HG03354 (cell line): ENCODE data around the gene C1orf35.

Experiments used
- ATAC-seq: cut with Tn5 transposase; IDR thresholded peaks from one replicate; pipeline ENCODE4 v1.9.1; 2021; ENCODE audit warnings: mild to moderate bottlenecking; ENCODE audit not compliant: unreplicated experiment, poor library complexity, severe bottlenecking

C1orf35 gene

GRCh38 chr1:228068359-228068758, 34.8 kb downstream of the C1orf35 start:
- ATAC-seq = no peak

- no peak for ATAC-seq
Observed at GRCh38 chr1:228066891-228067654, 36.1 kb downstream of the C1orf35 start.

- no peak for ATAC-seq
Observed at GRCh38 chr1:228066416-228066815, 36.7 kb downstream of the C1orf35 start.

DNA sequence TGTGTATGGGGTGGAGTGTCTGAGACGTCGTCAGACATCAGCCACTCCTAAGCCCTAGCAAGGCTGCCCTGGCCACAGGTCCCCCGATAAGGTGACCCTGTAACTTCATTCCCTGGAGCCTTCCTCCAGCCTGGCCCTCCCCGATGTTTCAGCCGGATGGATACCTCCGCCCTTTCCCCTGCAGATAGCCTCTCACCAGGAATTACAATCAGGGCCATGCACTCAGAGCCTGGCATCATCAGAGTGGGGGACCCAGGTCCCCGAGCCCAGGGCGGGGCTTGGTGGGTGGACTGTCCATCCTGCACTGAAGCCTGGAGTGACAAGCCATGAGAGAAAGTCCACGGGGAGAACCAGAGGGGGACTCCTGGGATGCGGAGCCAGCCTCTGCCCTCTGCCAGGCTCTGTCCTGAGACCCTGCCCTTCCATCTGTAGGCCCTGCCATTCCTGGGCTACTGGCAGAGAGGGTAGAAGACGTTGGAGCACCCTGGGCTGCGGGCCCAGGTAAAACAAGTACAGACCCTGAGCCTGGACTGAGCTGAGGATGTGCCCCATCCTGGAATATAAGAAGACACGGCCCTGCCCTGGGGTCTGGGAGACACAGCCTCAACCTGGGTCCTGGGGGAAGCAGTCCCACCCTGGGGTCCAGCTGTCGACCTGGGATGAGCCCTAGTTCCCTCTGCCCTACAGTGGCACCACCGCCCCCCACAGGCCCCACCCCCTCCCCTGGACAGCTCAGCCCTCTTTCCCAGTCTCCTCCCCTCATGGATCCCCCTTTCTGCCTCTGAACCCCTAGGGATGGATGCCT, 37.4 kb downstream of the C1orf35 start:
- no peak for ATAC-seq

- ATAC-seq = no peak
Observed at GRCh38 chr1:228064741-228065542, 38.2 kb downstream of the C1orf35 start.

- ATAC-seq = no peak
Observed at GRCh38 chr1:228064296-228064695, 38.8 kb downstream of the C1orf35 start.

DNA sequence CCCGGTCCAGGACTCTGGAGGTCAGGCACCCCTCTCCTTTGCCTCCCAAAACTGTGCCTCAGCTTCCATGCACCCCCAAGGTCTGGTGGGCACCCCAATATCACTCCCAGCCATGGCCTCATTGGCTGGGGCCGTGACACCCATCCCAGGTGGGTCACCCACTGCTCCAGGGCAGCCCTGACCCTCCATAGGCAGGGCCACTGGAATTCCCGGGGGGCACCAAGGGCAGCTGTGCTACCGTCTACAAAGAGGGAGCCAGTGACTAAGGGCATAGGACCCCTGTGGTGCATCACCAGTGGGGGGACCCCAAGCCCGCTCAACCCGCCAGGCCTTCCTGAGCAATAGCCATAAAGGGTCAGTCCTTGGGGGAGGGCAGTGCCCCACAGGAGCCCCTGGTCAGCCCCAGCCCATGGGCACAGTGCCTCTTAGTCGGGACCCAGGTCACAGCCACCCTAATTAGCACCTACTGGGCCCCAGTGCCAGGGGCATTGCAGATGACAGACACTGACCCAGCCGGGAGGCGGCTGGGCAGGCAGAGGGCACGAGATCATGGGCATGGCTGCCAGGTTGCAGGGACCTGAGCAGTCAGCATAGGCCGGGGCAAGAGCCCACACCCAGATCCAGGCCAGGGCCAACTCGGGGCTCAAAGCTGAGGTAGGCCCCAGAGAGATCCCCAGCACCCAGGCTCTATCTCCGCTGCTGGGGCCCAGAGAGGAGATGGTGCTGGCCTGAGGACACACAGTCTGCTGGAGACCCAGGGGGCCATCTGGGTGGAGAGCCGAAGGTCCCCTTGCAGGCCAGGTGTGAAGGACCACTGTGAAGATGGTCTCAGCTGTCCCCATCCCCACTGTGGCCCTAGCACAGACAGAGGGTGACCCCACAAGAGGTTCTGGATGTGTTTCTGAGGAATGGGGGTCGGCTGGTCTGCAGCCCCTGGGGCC, 39.6 kb downstream of the C1orf35 start:
- ATAC-seq = no peak

DNA sequence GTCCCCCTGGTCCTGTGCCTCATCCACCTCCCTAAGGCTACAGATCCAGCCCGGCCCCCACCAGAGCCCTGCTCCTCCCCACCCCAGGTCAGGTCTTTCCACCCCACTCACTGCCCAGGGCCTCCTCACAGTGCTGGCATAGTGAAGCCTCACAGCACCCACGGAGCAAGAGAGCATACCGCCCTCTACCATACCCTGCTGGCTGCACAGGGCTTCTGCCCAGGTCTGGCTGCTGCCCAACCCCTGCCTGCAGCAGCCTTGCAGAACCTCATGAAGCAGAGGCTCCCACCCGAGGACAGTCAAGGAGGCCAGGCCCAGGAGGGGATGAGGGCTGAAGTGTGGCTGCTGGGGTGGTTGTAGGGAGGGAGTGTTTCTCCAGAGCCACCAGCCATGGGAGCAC, 40.3 kb downstream of the C1orf35 start:
- no peak for ATAC-seq

GRCh38 chr1:228062085-228062791, 40.9 kb downstream of the C1orf35 start:
- ATAC-seq = no peak

- no peak for ATAC-seq
Observed at GRCh38 chr1:228061411-228062084, 41.6 kb downstream of the C1orf35 start.

DNA sequence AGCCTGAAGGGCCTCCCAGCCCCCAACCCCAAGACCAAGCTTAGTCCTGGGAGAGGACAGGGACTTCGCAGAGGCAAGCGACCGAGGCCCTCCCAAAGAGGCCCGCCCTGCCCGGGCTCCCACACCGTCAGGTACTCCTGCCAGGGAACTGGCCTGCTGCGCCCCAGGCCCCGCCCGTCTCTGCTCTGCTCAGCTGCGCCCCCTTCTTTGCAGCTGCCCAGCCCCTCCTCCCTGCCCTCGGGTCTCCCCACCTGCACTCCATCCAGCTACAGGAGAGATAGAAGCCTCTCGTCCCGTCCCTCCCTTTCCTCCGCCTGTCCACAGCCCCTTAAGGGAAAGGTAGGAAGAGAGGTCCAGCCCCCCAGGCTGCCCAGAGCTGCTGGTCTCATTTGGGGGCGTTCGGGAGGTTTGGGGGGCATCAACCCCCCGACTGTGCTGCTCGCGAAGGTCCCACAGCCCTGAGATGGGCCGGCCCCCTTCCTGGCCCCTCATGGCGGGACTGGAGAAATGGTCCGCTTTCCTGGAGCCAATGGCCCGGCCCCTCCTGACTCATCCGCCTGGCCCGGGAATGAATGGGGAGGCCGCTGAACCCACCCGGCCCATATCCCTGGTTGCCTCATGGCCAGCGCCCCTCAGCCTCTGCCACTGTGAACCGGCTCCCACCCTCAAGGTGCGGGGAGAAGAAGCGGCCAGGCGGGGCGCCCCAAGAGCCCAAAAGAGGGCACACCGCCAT, 42.5 kb downstream of the C1orf35 start:
- no peak for ATAC-seq

GRCh38 chr1:228059634-228060457, 43.3 kb downstream of the C1orf35 start:
- no peak for ATAC-seq

DNA sequence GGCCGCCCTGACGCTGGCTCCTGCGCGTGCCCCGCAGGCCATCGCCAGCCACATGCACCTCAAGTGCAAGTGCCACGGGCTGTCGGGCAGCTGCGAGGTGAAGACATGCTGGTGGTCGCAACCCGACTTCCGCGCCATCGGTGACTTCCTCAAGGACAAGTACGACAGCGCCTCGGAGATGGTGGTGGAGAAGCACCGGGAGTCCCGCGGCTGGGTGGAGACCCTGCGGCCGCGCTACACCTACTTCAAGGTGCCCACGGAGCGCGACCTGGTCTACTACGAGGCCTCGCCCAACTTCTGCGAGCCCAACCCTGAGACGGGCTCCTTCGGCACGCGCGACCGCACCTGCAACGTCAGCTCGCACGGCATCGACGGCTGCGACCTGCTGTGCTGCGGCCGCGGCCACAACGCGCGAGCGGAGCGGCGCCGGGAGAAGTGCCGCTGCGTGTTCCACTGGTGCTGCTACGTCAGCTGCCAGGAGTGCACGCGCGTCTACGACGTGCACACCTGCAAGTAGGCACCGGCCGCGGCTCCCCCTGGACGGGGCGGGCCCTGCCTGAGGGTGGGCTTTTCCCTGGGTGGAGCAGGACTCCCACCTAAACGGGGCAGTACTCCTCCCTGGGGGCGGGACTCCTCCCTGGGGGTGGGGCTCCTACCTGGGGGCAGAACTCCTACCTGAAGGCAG, 44.0 kb downstream of the C1orf35 start:
- ATAC-seq = no peak

DNA sequence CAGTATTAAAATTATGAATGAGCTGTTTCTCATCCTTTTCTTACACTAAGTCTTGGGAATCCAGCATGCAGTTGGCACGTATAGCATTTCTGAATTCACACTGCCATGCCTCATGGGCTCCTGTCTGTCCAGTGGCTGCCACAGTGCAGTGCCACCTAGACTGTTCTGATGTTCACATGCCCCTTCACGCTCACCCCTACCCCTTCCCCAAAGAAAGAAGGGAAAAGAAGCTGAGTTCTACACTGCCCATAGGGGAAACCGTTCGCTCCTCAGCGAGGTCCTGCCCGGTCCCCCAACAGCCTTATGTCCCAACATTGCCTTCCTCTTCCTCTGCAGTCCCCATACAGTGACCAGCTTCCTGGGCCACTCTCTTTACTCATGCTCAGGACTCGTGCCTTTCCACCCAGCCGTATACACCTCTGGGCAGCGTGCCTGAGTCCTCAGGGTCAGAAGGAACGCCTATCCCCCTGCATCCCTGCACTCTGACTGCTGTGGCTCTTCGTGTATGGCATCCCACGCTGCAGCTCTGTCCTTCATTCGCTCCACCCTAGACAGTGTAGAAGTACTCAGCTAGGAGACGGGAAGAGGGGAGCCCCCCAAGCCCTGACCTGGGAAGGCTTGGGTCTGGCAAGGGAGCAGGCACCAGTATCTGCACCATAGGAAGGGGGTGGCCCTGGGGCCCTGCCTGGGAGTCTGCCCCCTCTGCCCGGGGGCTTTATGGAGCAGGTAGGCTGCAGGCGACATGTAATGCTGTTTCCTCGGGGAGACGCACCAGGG, 44.8 kb downstream of the C1orf35 start:
- no peak for ATAC-seq
